CD4-positive, alpha-beta memory T cell (primary cell): ENCODE data around the gene LKAAEAR1. TPM values are rescaled to one million over a fixed set of nuclear protein-coding genes. Genes with fewer than 3 reads are reported as not detected.
A peak's percentile ranks its signal among the peaks of the same experiment; 100 is the strongest.

ENCODE experiments used
- CTCF ChIA-PET: fragments of 350-600 bp; sonication (Branson Sonifier 250); formaldehyde crosslinking; loops from one replicate; lab custom pipeline; 2021; ENCODE audit warnings: inconsistent platforms; ENCODE audit not compliant: partially characterized antibody; lab: Charles Lee
- POLR2A ChIA-PET: fragments of 350-600 bp; sonication (Branson Sonifier 250); formaldehyde crosslinking; loops from one replicate; lab custom pipeline; 2021; ENCODE audit not compliant: partially characterized antibody; lab: Charles Lee
- DNase-seq, 5 donors: peaks; one replicate each; pipeline versions ENCODE4 v3.0.0 to v3.0.0-alpha.2; 2020 to 2022; ENCODE audit warnings: mixed read lengths in 1 of 5
- H3K27ac ChIP-seq: one replicate; pipeline ENCODE4 v1.7.0; 2013; ENCODE audit warnings: low read depth, low read length
- H3K27me3 ChIP-seq: 2 replicates; pipeline ENCODE4 v1.7.0; 2013; ENCODE audit warnings: mild to moderate bottlenecking, low read length, moderate library complexity; ENCODE audit not compliant: insufficient read depth
- H3K36me3 ChIP-seq: 2 replicates; pipeline ENCODE4 v1.7.0; 2013; ENCODE audit warnings: mild to moderate bottlenecking, low read length, moderate library complexity; ENCODE audit not compliant: insufficient read depth
- H3K4me1 ChIP-seq: 2 replicates; pipeline ENCODE4 v1.7.0; 2013; ENCODE audit warnings: mild to moderate bottlenecking, low read length, moderate library complexity; ENCODE audit not compliant: insufficient read depth
- H3K4me3 ChIP-seq, 2 donors: one replicate each; pipeline ENCODE4 v1.7.0; 2013; ENCODE audit warnings: low read length in 2 of 2, mild to moderate bottlenecking in 1 of 2
- H3K9me3 ChIP-seq, 2 donors: one replicate each; pipeline ENCODE4 v1.7.0; 2013; ENCODE audit warnings: low read length in 2 of 2, control low read depth in 1 of 2; ENCODE audit not compliant: control insufficient read depth in 1 of 2
- H3K27ac Mint-ChIP-seq, 7 donors: one replicate each; pipeline ENCODE4 v1.8.0; 2020 to 2021; ENCODE audit warnings: mixed read lengths in 7 of 7, mild to moderate bottlenecking in 6 of 7, inconsistent platforms in 3 of 7, moderate library complexity in 3 of 7
- H3K27me3 Mint-ChIP-seq, 2 donors: one replicate each; pipeline ENCODE4 v1.8.0; 2020 to 2021; ENCODE audit warnings: mixed read lengths in 2 of 2
- H3K36me3 Mint-ChIP-seq, 2 donors: one replicate each; pipeline ENCODE4 v1.8.0; 2020 to 2021; ENCODE audit warnings: mixed read lengths in 2 of 2, inconsistent platforms in 1 of 2, mild to moderate bottlenecking in 1 of 2
- H3K4me1 Mint-ChIP-seq, 4 donors: one replicate each; pipeline ENCODE4 v1.8.0; 2020 to 2021; ENCODE audit warnings: mixed read lengths in 4 of 4, mild to moderate bottlenecking in 1 of 4
- H3K4me3 Mint-ChIP-seq, 8 donors: one replicate each; pipeline ENCODE4 v1.8.0; 2020 to 2021; ENCODE audit warnings: mixed read lengths in 8 of 8, mild to moderate bottlenecking in 7 of 8, moderate library complexity in 6 of 8, inconsistent platforms in 3 of 8
- H3K9me3 Mint-ChIP-seq, 8 donors: one replicate each; pipeline ENCODE4 v1.8.0; 2020 to 2021; ENCODE audit warnings: mixed read lengths in 8 of 8, mild to moderate bottlenecking in 5 of 8, inconsistent platforms in 3 of 8, moderate library complexity in 1 of 8
- intact Hi-C: fragments of 100-400 bp; cut with micrococcal nuclease; formaldehyde crosslinking; loops from one replicate; pipeline ENCODE4 v1.15.1; 2023
- polyA plus RNA-seq, 2 donors: library from polyadenylated mRNA; unstranded; fragments of 300-500 nt; fragmentation: Illumina TruSeq; gene quantifications; one replicate each; pipeline ENCODE4 v1.2.3, GENCODE V29; 2021
- total RNA-seq, 2 experiments: library from RNA; stranded (reverse); gene quantifications; one replicate each; pipeline ENCODE4 v1.2.3, GENCODE V29; 2021

LKAAEAR1 gene
- total and polyA plus RNA-seq, 4 experiments from 2014 or later, result 0.30 to 0.63 (median 0.39) TPM; not detected in 1

GRCh38 chr20:64040231-64041039, 43.8 kb downstream of the LKAAEAR1 start:
- Histone ChIP-seq H3K27ac (no peak overlapping the region), H3K36me3 (no peaks in the 10 kb centered on the region), H3K27me3 (no peaks in the 10 kb centered on the region), H3K4me3 (no peak overlapping the region), H3K9me3 (no peaks in the 10 kb centered on the region), H3K4me1 (peaks cover 57% of the 10 kb centered on the region)
- DNase-seq, result no peak
- POLR2A ChIA-PET, result interaction anchor here (1.1 to 4.2 kb wide), 11 partner anchors 13 to 80 kb away, joined by 3 to 71 read pairs (median 9); partner anchors contain the start of genes LKAAEAR1, PRPF6, SAMD10 and TCEA2
- no peaks in the 10 kb centered on the region for H3K9me3 Mint-ChIP-seq
- peak overlapping the region; percentile 34 to 73 (median 60) for H3K4me3 Mint-ChIP-seq
- peaks cover 4 to 50% (median 28%) of the 10 kb centered on the region in 4 donors for H3K4me1 Mint-ChIP-seq
- CTCF ChIA-PET, result interaction anchor here (1.0 to 11.7 kb wide), 8 partner anchors 17 to 80 kb away, joined by 3 to 133 read pairs (median 30); partner anchors contain the start of genes LKAAEAR1, PRPF6, SAMD10 and TCEA2
- H3K27me3 Mint-ChIP-seq, result peaks cover 0 to 3% of the 10 kb centered on the region in 2 donors
- intact Hi-C loops, result no loop called here
- H3K36me3 Mint-ChIP-seq, result no peaks in the 10 kb centered on the region
- H3K27ac Mint-ChIP-seq, result peak overlapping the region in 4 of 7 donors; percentile 43 to 57 (median 46)

- Mint-ChIP-seq H3K4me3 (peak overlapping the region; percentile 51 to 82 (median 72)), H3K4me1 (peaks cover 11 to 57% (median 33%) of the 10 kb centered on the region in 4 donors), H3K36me3 (no peaks in the 10 kb centered on the region), H3K9me3 (no peaks in the 10 kb centered on the region), H3K27me3 (peaks cover 0 to 3% of the 10 kb centered on the region in 2 donors), H3K27ac (peak overlapping the region in 3 of 7 donors; percentile 43 to 69 (median 46))
- Histone ChIP-seq H3K4me1 (peaks cover 66% of the 10 kb centered on the region), H3K27me3 (no peaks in the 10 kb centered on the region), H3K4me3 (peak overlapping the region; percentile 29 to 72), H3K36me3 (no peaks in the 10 kb centered on the region), H3K9me3 (no peaks in the 10 kb centered on the region), H3K27ac (peak overlapping the region; percentile 35)
- CTCF ChIA-PET, result interaction anchor here (1.0 to 11.7 kb wide), 18 partner anchors 8 to 174 kb away, joined by 3 to 133 read pairs (median 4); partner anchors contain the start of genes LKAAEAR1, PRPF6, SAMD10 and TCEA2
- DNase-seq, result no peak
- intact Hi-C loops, result loop anchor here (1.0 to 5.0 kb wide), 4 partner anchors 18 to 142 kb away; partner anchors contain the start of gene DNAJC5
- POLR2A ChIA-PET, result interaction anchor here (1.0 to 4.2 kb wide), 21 partner anchors 12 to 502 kb away, joined by 3 to 71 read pairs (median 6); partner anchors contain the start of genes LKAAEAR1, OPRL1, PRPF6 and PTK6
These were observed 44.7 kb downstream of the LKAAEAR1 start for GRCh38 chr20:64039293-64040160.

GRCh38 chr20:64038565-64039292, 45.5 kb downstream of the LKAAEAR1 start:
- CTCF ChIA-PET, result interaction anchor here (0.6 to 11.7 kb wide), 27 partner anchors 8 to 217 kb away, joined by 3 to 133 read pairs (median 4); partner anchors contain the start of genes LKAAEAR1, OPRL1, PCMTD2 and PRPF6
- DNase-seq, result peak; percentile 65 to 76 (median 71)
- no peaks in the 10 kb centered on the region for H3K27me3 Mint-ChIP-seq
- Histone ChIP-seq H3K36me3 (no peaks in the 10 kb centered on the region), H3K27ac (peak overlapping the region; percentile 35), H3K9me3 (no peaks in the 10 kb centered on the region), H3K27me3 (no peaks in the 10 kb centered on the region), H3K4me1 (peaks cover 74% of the 10 kb centered on the region), H3K4me3 (peak overlapping the region; percentile 29 to 72)
- POLR2A ChIA-PET, result interaction anchor here (0.6 to 4.2 kb wide), 29 partner anchors 11 to 518 kb away, joined by 3 to 71 read pairs (median 5); partner anchors contain the start of genes LKAAEAR1, OPRL1, PRPF6 and PTK6
- H3K27ac Mint-ChIP-seq, result peak overlapping the region in 2 of 7 donors; percentile 43 to 69
- peak overlapping the region; percentile 17 to 82 (median 57) for H3K4me3 Mint-ChIP-seq
- peaks cover 0 to 2% of the 10 kb centered on the region in 2 donors for H3K36me3 Mint-ChIP-seq
- intact Hi-C loops, result loop anchor here (1.0 to 5.0 kb wide), 6 partner anchors 19 to 141 kb away; partner anchors contain the start of genes DNAJC5, PRPF6 and UCKL1
- H3K9me3 Mint-ChIP-seq, result no peaks in the 10 kb centered on the region
- H3K4me1 Mint-ChIP-seq, result peaks cover 13 to 63% (median 34%) of the 10 kb centered on the region in 4 donors

- Histone ChIP-seq H3K27me3 (no peaks in the 10 kb centered on the region), H3K27ac (peak overlapping the region; percentile 35), H3K36me3 (no peaks in the 10 kb centered on the region), H3K4me1 (peaks cover 76% of the 10 kb centered on the region), H3K9me3 (no peaks in the 10 kb centered on the region), H3K4me3 (peak overlapping the region in 1 of 2 donors; percentile 72)
- intact Hi-C loops, result loop anchor here (1.0 to 5.0 kb wide), 3 partner anchors 57 to 141 kb away; partner anchors contain the start of genes DNAJC5, PRPF6 and UCKL1
- peaks cover 13 to 65% (median 31%) of the 10 kb centered on the region in 4 donors for H3K4me1 Mint-ChIP-seq
- H3K36me3 Mint-ChIP-seq, result peaks cover 0 to 6% of the 10 kb centered on the region in 2 donors
- H3K4me3 Mint-ChIP-seq, result peak overlapping the region in 3 of 8 donors; percentile 26 to 66 (median 43)
- ChIA-PET POLR2A (interaction anchor here (0.6 to 4.2 kb wide), 28 partner anchors 11 to 517 kb away, joined by 3 to 71 read pairs (median 5); partner anchors contain the start of genes LKAAEAR1, OPRL1, PRPF6 and PTK6), CTCF (interaction anchor here (0.6 to 11.7 kb wide), 25 partner anchors 9 to 217 kb away, joined by 3 to 133 read pairs (median 4); partner anchors contain the start of genes LKAAEAR1, OPRL1, PCMTD2 and PRPF6)
- no peak overlapping the region for H3K27ac Mint-ChIP-seq
- DNase-seq, result no peak
- H3K27me3 Mint-ChIP-seq, result no peaks in the 10 kb centered on the region
- H3K9me3 Mint-ChIP-seq, result no peaks in the 10 kb centered on the region
These were observed 46.0 kb downstream of the LKAAEAR1 start for GRCh38 chr20:64038224-64038564.

- Mint-ChIP-seq H3K36me3 (peaks cover 0 to 10% of the 10 kb centered on the region in 2 donors), H3K4me3 (peak overlapping the region; percentile 17 to 78 (median 47)), H3K27me3 (no peaks in the 10 kb centered on the region), H3K27ac (peak overlapping the region in 3 of 7 donors; percentile 31 to 70 (median 54)), H3K9me3 (no peaks in the 10 kb centered on the region), H3K4me1 (peaks cover 13 to 65% (median 31%) of the 10 kb centered on the region in 4 donors)
- ChIA-PET POLR2A (interaction anchor here (0.7 to 4.2 kb wide), 17 partner anchors 10 to 516 kb away, joined by 3 to 71 read pairs (median 6); partner anchors contain the start of genes LKAAEAR1, OPRL1, PRPF6 and RGS19), CTCF (interaction anchor here (0.6 to 11.7 kb wide), 24 partner anchors 10 to 218 kb away, joined by 3 to 133 read pairs (median 4); partner anchors contain the start of genes OPRL1, PCMTD2, PRPF6 and RGS19)
- no peak for DNase-seq
- peaks cover 76% of the 10 kb centered on the region for H3K4me1 ChIP-seq
- intact Hi-C loops, result loop anchor here (1.0 to 5.0 kb wide), 3 partner anchors 56 to 140 kb away; partner anchors contain the start of genes DNAJC5, PRPF6 and UCKL1
- H3K4me3 ChIP-seq, result no peak overlapping the region
- no peaks in the 10 kb centered on the region for H3K27me3 ChIP-seq
- H3K36me3 ChIP-seq, result peaks cover 3% of the 10 kb centered on the region
- no peak overlapping the region for H3K27ac ChIP-seq
- no peaks in the 10 kb centered on the region for H3K9me3 ChIP-seq
These were observed 46.5 kb downstream of the LKAAEAR1 start for GRCh38 chr20:64037498-64038213.
